CD4-positive, alpha-beta T cell treated with Interleukin-12 subunit alpha and Interleukin-12 subunit beta, for 1 hour (primary cell): ENCODE measurements around the gene PDP2.

Experiments
- DNase-seq: peaks from one replicate; pipeline ENCODE4 v3.0.0-alpha.2; 2020

PDP2 gene

GRCh38 chr16:66880288-66881013 is at the start of gene PDP2:
TSS of gene PDP2 (plus strand) at chr16:66880515. CDS start at chr16:66884285, 3,770 bp downstream.
- DNase-seq, result peak; percentile 94

- DNase-seq, result no peak
These were observed 48.1 kb upstream of the PDP2 start for GRCh38 chr16:66832190-66832589.

- no peak for DNase-seq
These were observed 47.5 kb upstream of the PDP2 start for GRCh38 chr16:66832661-66833305.

DNA sequence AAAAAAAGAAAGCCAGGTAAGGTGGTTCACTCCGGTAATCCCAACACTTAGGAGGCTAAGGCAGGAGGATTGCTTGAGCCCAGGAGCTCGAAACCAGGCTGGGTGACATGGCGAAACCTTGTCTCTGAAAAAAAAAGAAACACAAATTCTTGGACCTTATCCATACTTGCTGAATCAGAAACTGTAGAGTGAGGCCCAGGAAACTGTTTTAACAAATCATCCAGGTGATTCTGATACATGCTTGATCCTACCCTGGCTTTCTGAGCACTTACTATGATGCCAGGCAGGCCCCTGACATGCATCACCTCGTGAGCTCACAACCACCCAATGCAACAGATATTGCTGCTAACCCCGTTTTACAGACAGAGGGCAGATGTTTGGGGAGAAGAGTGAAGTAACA is 45.6 kb upstream of the PDP2 start:
- no peak for DNase-seq

- no peak for DNase-seq
These were observed 39.4 kb upstream of the PDP2 start for GRCh38 chr16:66840883-66841282.

DNA sequence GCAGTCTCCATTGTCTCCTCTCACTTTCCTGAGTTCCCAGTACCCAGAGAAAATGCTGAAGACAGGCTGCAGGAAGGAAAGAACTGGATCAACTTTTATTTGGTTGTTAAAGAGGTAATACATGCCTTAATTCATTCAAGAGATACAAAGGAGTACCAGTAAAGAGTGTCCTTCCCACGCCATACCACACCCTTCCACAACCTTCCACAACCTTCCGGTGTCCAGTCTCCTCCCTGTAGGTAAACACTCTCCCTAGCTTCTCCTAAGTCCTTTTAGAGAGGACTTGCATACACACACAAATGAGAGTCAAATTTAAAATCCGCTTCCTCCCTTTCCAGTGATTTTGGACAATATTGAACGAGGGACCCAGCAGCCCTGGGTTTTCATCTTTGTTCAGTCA is 38.9 kb upstream of the PDP2 start:
- no peak for DNase-seq

DNA sequence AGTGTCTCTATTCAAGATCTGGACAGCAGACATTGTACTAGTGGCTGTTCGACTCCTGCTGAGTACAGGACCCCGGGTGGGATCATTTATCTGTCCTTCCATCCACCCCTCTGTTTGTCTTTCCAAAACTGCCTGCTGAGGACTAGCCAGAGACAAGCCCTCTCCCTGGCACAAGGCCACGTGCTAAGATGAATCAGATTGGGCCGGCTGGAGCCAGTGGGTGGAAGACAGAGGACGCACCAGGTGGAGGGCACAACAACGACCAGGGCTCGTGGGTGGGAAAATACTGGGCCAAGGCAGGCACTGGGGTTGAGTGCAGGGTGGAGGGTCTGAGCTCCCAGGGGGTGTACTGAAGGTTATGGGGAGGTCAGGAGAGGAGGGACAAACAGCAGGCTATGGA is 37.5 kb upstream of the PDP2 start:
- no peak for DNase-seq

DNA sequence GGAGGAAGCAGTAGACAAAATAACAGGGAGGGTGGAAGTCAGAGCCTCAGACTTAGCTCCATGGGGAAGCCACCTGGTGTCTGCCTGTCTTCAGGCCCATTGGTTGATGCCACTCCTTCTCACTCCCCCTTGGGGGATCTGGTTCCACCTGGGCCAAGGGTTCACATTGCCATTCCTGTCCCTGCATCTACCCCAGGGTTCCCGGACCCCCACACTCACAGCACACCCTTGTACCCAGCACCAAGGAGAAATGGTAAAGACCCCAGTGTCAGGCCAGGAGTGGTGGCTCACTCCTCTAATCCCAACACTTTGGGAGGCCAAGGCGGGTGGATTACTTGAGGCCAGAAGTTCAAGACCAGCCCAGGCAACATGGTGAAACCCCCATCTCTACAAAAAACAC is 37.1 kb upstream of the PDP2 start:
- DNase-seq, result no peak

- no peak for DNase-seq
These were observed 36.3 kb upstream of the PDP2 start for GRCh38 chr16:66844009-66844341.

GRCh38 chr16:66844342-66845079 is 35.8 kb upstream of the PDP2 start, which contains the start of gene CA7:
TSS of gene CA7 (plus strand) at chr16:66844414. CDS start at chr16:66844488, 74 bp downstream.
- no peak for DNase-seq

DNA sequence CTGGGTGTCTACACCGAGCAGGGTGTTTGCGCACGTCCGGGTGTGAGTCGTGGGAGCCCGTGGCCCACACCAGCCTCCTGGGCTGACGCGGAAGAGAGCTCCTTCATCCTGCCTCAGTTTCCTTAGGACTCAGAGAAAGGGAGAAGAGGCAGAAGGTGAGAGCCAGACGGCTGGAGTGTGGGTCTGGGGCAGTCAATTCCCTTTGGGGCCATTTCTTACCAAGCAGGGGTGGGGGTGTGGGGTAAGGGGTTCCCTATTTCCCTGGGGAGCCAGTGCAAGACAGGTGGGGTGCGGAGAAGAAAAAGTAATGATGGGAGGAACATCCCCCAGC is 35.3 kb upstream of the PDP2 start:
- no peak for DNase-seq

DNA sequence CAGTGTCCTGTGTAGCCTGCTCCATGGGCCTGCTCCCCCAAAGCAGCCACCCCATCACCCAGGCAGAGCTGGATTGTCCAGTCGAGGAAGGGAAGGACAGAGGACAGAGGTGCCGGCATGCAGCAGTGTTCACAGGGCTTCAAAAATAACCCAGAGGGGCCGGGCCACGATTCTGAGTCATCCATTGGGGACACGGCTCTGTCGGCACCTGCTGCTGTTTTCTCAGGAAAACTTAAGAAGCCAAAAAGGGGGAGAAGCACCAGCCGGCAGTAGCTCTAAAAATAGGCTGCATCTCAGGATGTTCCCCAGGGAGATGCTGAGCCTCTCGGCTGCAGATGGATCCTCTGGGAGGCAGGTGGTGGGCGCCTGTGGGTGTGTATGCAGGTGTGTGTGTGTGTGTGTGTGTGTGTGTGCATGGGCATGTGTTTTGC is 34.5 kb upstream of the PDP2 start:
- DNase-seq, result no peak

DNA sequence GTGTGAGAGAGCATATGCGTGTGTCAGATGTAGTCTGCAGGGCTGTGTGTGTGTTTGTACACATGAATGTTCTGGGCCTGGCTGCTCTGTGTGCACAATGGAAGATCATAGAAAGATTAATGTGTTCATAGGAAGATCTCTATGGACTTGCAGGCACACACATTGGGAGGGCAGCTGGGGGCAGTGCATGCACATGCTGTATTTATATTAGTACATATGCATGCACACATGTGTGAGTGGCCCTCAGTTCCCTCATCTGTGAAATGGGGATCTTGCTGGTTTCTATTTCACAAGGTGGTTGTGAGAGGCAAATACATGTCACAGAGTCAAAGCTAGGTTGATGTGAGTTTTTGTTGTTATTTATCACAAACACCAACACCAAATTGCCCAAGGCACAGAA is 34.0 kb upstream of the PDP2 start:
- no peak for DNase-seq

- DNase-seq, result no peak
These were observed 33.5 kb upstream of the PDP2 start for GRCh38 chr16:66846831-66847230.

DNA sequence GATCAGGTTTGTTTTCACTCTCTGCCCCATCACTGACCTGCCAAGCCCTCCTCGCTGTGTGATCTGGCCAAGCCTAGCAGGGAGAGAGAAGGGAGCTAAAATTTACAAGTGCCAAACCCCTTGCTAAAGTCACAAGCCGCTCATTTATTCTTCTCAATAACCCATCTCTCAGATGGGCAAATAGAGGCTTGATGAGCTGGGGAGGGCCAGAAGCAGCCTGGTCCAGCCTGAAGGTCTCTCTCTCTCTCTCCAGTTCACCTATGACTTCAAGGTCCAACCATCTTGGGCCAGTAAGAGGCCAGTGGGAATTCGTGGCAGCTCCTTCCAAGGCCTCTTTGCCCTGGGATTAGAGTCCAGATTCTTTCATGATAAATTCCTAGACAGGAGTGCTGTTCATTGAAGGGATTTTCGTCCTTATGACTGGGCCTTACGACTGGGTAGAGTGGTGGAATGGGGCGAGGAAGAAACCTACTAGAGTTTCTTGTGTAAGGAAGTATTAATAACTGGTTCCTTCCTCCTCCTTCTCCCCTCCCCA is 32.7 kb upstream of the PDP2 start:
- no peak for DNase-seq

DNA sequence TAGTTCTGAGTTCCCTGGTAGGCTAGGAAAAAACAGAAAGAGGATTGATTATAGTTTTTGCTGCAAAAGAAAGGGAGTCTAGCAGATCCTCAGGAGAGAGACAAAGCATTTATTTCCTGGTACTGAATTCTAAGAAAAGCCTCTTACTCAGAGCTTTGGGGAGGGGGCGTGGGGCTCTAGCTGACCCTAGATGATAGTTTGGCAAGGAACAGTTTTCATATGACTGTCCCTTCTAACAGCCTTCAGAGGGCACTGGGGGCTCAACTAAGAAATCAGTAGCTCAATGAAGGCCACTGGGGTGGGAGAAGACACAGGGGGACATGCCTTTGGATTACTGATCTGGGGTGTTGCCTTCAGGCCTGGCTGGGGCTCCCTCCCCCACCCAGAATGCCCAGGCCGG is 32.1 kb upstream of the PDP2 start:
- no peak for DNase-seq

GRCh38 chr16:66849021-66849420 is 31.3 kb upstream of the PDP2 start:
- no peak for DNase-seq

DNA sequence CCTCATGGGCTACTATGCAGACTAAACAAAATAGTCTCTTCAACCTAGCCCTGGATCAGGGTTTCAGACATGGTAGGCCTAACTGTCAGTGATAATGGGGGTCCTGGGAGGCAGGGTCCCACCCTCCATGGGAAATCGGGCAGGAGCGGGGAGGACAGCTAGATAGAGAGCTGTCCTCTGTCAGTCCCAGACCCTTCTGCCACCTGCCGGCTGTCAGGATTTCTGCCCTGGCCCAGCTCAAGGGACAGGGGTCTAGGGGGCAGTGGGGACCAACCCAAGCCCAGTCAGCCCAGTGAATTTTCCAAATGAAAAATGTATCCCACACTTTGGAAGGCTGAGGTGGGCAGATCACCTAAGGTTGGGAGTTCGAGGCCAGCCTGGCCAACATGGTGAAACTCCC is 30.8 kb upstream of the PDP2 start:
- DNase-seq, result no peak

- DNase-seq, result no peak
These were observed 30.1 kb upstream of the PDP2 start for GRCh38 chr16:66850115-66850815.

DNA sequence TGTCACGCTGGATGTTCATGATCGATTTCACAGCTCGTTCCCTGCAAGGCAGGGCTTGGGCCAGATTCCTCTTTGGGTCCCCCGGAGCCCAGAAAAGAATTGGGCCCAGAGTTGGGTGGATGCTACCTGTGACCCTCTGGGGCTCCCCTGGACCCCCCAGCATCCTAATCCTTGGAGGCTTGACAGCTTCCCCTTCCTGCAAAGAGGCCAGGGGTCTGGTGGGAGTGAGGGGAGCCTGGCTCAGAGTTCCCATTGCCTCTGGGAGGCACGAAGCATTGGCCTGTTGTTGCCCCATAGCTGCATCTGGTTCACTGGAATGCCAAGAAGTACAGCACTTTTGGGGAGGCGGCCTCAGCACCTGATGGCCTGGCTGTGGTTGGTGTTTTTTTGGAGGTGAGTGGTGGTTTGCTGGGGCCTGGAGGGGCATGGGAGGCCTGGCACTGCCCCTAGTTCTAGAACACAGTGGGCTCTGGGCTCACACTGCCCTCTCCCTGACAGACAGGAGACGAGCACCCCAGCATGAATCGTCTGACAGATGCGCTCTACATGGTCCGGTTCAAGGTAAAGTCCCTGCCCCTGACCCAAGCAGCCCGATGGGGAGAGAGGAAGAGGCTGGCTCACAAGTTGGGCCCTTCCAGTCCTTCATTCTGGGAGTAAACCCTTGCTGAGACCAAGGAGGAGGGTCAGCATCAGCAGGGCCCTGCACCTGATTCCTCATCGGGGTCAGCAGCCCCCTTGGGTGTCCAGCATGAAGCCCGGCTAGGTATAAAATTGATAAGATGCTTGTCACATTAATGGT is 28.9 kb upstream of the PDP2 start:
- no peak for DNase-seq

- no peak for DNase-seq
These were observed 26.8 kb upstream of the PDP2 start for GRCh38 chr16:66853261-66854139.
